OCI-LY7 (cell line): ENCODE measurements around the gene PLAAT2.

Experiments
- EZH2phosphoT487 ChIP-seq: fragments of 200-600 bp; sonication (generic); IDR thresholded peaks from 2 replicates; pipeline ENCODE4 v1.6.1; 2018; ENCODE audit warnings: low read depth, borderline replicate concordance, mild to moderate bottlenecking, mixed run types, antibody characterized with exemption, low read length, moderate library complexity, mixed read lengths
- TF ChIP-seq, protein P1 (sequence below): fragments of 200-600 bp; sonication (generic); conservative IDR thresholded peaks from 2 replicates; pipeline ENCODE4 v1.5.1; 2014; ENCODE audit warnings: mild to moderate bottlenecking, antibody characterized with exemption, low read length, moderate library complexity, mixed read lengths

DNA sequence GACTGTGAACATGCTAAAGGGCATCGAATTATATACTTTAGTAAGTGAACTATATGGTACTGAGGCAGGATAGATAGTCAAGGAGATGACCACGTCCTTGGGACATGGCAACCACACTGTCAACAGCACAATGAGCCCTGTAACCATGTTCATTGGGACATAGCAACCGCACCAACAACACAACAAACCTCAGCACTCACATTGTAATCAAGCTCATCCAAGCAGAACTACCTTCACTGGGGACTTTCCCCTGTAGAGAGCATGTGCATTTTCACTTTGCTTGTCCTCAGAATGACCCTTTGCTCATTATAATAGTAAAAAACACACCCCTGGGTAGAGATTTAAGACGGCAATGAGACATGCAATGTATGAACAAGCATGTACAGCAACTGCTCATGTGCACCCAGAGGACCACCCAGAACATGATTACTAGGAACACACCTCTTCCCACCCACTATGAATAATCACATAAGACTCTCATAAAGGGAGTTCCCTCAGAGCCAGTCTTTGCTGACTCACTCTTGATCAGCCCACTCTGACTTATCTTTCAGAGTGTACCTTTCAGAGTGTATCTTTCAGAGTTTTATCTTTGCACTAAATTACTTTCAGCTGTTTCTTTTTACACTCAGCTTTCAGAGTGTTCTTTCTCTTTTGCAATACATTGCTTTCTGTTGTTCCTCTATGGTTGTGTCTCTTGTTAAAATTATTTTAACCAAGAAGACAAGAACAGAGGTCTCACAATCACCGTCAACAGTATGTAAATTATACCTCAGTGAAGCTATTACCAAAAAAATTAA, 4.1 kb upstream of the PLAAT2 start:
- TF ChIP-seq, protein P1, sequence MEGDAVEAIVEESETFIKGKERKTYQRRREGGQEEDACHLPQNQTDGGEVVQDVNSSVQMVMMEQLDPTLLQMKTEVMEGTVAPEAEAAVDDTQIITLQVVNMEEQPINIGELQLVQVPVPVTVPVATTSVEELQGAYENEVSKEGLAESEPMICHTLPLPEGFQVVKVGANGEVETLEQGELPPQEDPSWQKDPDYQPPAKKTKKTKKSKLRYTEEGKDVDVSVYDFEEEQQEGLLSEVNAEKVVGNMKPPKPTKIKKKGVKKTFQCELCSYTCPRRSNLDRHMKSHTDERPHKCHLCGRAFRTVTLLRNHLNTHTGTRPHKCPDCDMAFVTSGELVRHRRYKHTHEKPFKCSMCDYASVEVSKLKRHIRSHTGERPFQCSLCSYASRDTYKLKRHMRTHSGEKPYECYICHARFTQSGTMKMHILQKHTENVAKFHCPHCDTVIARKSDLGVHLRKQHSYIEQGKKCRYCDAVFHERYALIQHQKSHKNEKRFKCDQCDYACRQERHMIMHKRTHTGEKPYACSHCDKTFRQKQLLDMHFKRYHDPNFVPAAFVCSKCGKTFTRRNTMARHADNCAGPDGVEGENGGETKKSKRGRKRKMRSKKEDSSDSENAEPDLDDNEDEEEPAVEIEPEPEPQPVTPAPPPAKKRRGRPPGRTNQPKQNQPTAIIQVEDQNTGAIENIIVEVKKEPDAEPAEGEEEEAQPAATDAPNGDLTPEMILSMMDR, result no peak
- TF ChIP-seq EZH2phosphoT487, result no peak
